Neural crest cell (in vitro differentiated cells): ENCODE measurements around the gene GNAL. TPM values are rescaled to one million over a fixed set of nuclear protein-coding genes. Genes with fewer than 3 reads are reported as not detected.
"Not testable (repeated sequence)": the region's sequence is repeated elsewhere in the genome, so short reads cannot be mapped to it uniquely, and the experiment has no call there.

Experiments
- DNase-seq: peaks from one replicate; pipeline ENCODE4 v3.0.0; 2021; ENCODE audit warnings: low read depth, mixed read lengths, low spot score
- H3K27ac Mint-ChIP-seq: one replicate; pipeline ENCODE4 v1.8.0; 2021; ENCODE audit warnings: mild to moderate bottlenecking, mixed read lengths; ENCODE audit not compliant: unreplicated experiment
- H3K27me3 Mint-ChIP-seq: 2 replicates; pipeline ENCODE4 v1.8.0; 2021; ENCODE audit warnings: low read depth, mild to moderate bottlenecking, mixed read lengths
- H3K36me3 Mint-ChIP-seq: 2 replicates; pipeline ENCODE4 v1.8.0; 2021; ENCODE audit warnings: low read depth, mild to moderate bottlenecking, mixed read lengths
- H3K4me1 Mint-ChIP-seq: 2 replicates; pipeline ENCODE4 v1.8.0; 2021; ENCODE audit warnings: mixed read lengths
- H3K4me3 Mint-ChIP-seq: one replicate; pipeline ENCODE4 v1.8.0; 2021; ENCODE audit warnings: mild to moderate bottlenecking, mixed read lengths
- H3K9me3 Mint-ChIP-seq: 2 replicates; pipeline ENCODE4 v1.8.0; 2021; ENCODE audit warnings: mixed read lengths
- total RNA-seq: library from RNA; stranded (reverse); gene quantifications from 2 replicates; pipeline ENCODE4 v1.2.1, GENCODE V29; 2021
- TF ChIP-seq, protein P1 (sequence below): fragments of 200-600 bp; sonication (generic); conservative IDR thresholded peaks from 2 replicates; pipeline ENCODE4 v1.5.0; 2021; ENCODE audit warnings: antibody characterized with exemption, mild to moderate bottlenecking

The GNAL gene
- total RNA-seq, 1 donor from 2014 or later, result 20.4 TPM

DNA sequence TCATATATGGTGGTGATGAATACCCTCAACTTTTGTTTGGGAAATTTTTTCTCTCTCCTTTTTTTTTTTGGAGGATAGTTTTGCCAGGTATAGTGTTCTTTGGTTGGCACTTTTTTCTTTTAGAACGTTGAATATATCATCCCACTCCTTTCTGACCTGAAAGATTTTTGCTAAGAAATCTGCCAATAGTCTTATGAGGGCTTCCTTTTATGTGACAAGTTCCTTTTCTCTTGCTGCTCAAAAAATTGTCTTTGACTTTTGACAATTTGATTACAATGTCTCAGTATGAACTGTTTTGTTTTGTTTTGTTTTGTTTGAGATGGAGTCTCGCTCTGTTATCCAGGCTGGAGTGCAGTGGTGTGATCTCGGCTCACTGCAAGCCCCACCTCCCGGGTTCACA, 21.5 kb downstream of the GNAL start:
- Mint-ChIP-seq H3K36me3 (peaks cover 2% of the 10 kb centered on the region), H3K27me3 (no peaks in the 10 kb centered on the region), H3K27ac (no peak overlapping the region), H3K4me1 (peaks cover 6% of the 10 kb centered on the region), H3K9me3 (no peaks in the 10 kb centered on the region), H3K4me3 (no peak overlapping the region)
- TF ChIP-seq, protein P1, sequence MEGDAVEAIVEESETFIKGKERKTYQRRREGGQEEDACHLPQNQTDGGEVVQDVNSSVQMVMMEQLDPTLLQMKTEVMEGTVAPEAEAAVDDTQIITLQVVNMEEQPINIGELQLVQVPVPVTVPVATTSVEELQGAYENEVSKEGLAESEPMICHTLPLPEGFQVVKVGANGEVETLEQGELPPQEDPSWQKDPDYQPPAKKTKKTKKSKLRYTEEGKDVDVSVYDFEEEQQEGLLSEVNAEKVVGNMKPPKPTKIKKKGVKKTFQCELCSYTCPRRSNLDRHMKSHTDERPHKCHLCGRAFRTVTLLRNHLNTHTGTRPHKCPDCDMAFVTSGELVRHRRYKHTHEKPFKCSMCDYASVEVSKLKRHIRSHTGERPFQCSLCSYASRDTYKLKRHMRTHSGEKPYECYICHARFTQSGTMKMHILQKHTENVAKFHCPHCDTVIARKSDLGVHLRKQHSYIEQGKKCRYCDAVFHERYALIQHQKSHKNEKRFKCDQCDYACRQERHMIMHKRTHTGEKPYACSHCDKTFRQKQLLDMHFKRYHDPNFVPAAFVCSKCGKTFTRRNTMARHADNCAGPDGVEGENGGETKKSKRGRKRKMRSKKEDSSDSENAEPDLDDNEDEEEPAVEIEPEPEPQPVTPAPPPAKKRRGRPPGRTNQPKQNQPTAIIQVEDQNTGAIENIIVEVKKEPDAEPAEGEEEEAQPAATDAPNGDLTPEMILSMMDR, result no peak
- DNase-seq, result no peak

DNA sequence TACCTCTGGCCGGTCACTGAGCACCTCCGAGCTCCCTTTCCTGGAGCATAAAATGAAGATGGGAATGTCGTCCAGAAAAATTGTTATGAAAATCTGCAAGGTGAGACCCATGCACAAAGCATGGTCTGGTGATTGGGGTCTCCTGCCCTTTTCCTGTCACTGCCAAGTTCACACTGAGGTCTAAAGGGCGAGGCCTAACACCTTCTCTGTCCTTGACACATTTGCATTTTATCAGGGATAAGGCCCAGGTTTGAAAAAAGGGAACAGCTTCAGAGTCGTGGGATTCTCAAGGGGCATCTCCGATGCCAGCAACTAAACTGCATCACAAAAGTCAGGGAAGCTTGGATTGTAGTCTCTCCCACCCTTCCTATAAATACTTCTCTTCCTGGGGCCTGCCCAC, 24.7 kb downstream of the GNAL start:
- H3K9me3 Mint-ChIP-seq, result peaks cover 5% of the 10 kb centered on the region
- H3K36me3 Mint-ChIP-seq, result peaks cover 2% of the 10 kb centered on the region
- DNase-seq, result no peak
- TF ChIP-seq, protein P1, result no peak
- no peak overlapping the region for H3K4me3 Mint-ChIP-seq
- H3K4me1 Mint-ChIP-seq, result peaks cover 6% of the 10 kb centered on the region
- no peaks in the 10 kb centered on the region for H3K27me3 Mint-ChIP-seq
- no peak overlapping the region for H3K27ac Mint-ChIP-seq

DNA sequence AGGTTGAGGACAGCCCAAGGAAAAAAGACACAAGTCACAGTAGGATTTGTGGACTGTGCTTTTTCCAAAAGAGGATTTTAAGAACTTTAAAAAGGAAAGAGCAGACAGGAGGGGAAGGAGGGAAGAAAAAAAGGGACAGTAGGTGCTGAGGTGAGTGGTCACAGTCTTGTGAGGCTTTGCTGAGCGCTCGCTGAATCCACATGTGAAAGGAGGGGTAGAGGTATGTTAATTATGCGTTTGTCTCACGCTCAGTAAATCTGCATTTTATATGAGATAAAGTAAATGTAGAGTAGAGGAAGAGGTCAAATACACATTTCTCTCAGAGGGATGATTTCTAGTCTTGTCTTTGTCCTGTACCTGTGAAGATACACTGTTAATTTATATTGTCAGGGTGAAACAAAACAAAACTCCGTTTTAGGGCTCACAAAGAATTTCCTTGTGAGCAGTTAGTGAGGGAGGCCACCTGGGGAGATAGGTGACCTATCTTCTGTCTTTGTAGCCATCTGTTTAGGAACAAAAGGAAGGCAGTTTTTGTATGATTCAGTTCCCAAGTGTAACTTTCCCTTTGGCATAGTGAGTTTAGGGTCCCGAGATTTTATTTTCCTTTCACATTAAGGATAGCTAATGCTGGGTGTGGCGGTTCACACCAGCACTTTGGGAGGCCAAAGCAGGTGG, 25.3 kb downstream of the GNAL start:
- Mint-ChIP-seq H3K36me3 (peaks cover 2% of the 10 kb centered on the region), H3K27ac (no peak overlapping the region), H3K9me3 (peaks cover 5% of the 10 kb centered on the region), H3K4me3 (no peak overlapping the region), H3K27me3 (no peaks in the 10 kb centered on the region), H3K4me1 (peaks cover 6% of the 10 kb centered on the region)
- TF ChIP-seq, protein P1, result no peak
- DNase-seq, result no peak

DNA sequence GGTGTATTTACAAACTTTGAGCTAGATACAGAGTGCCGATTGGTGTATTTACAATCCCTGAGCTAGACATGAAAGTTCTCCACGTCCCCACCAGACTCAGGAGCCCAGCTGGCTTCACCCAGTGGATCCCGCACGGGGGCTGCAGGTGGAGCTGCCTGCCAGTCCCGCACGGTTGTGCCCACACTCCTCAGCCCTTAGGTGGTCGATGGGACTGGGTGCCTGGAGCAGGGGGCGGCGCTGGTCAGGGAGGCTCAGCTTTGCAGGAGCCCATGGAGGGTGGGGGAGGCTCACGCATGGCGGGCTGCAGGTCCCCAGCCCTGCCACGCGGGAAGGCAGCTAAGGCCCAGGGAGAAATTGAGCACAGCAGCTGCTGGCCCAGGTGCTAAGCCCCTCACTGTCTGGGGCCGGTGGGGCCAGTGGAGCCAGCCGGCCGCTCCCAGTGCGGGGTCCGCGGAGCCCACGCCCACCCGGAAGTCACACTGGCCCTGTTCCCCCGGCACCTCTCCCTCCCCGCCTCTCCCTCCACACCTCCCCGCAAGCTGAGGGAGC, 27.8 kb downstream of the GNAL start:
- not testable (repeated sequence) for H3K27ac Mint-ChIP-seq, H3K4me3 Mint-ChIP-seq, H3K27me3 Mint-ChIP-seq, H3K4me1 Mint-ChIP-seq, H3K36me3 Mint-ChIP-seq, DNase-seq, H3K9me3 Mint-ChIP-seq

DNA sequence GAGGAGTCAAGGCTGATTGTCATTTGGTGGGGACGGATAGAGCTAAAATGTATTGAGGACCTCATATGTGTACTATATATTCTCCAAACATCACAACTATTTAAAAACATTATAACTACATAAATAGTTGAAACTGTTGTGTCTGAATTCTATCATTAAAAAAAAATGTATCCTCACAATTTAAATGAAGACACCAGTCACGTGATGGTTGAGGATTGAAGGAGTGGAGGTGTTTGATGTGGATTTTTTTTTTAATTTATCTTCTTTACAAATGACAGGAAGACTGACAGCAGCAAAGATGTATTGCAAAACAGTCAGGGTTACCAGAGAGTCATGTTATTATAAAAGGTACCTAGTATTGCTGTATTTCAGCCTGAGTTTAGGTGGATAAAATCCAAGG, 30.0 kb downstream of the GNAL start:
- TF ChIP-seq, protein P1, result no peak
- peaks cover 5% of the 10 kb centered on the region for H3K9me3 Mint-ChIP-seq
- no peak overlapping the region for H3K4me3 Mint-ChIP-seq
- no peaks in the 10 kb centered on the region for H3K36me3 Mint-ChIP-seq
- DNase-seq, result no peak
- no peak overlapping the region for H3K27ac Mint-ChIP-seq
- H3K27me3 Mint-ChIP-seq, result no peaks in the 10 kb centered on the region
- H3K4me1 Mint-ChIP-seq, result peaks cover 15% of the 10 kb centered on the region

DNA sequence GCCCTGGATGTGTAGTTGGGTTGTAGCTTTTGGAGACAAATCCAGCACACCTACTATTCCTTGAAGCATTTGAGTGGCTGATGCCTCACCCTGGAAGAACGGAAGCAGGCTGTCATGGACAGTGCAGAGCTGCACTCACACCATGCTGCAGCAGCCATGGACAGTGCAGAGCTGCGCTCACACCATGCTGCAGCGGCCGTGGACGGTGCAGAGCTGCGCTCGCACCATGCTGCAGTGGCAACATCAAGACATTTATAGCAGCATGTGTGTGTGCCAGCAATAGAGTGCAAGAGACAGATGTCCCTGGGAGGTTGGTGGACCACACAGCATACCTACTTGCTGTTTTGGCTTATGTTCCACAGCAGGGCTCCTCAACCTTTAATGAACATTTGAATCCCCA, 30.6 kb downstream of the GNAL start:
- Mint-ChIP-seq H3K9me3 (peaks cover 5% of the 10 kb centered on the region), H3K4me3 (no peak overlapping the region), H3K36me3 (no peaks in the 10 kb centered on the region), H3K27me3 (no peaks in the 10 kb centered on the region), H3K4me1 (peaks cover 11% of the 10 kb centered on the region), H3K27ac (no peak overlapping the region)
- TF ChIP-seq, protein P1, result no peak
- no peak for DNase-seq
